Muscle of leg (tissue), 11 donors: ENCODE data around the gene SH2D6. TPM values are rescaled to one million over a fixed set of nuclear protein-coding genes. Genes with fewer than 3 reads are reported as not detected.
"Not testable (repeated sequence)": the region's sequence is repeated elsewhere in the genome, so short reads cannot be mapped to it uniquely, and the experiment has no call there.

ENCODE experiments used
- DNase-seq: peaks from one replicate; pipeline ENCODE4 v3.0.0; 2013
- H3K27ac ChIP-seq: one replicate; pipeline ENCODE4 v1.5.1; 2013; ENCODE audit warnings: mild to moderate bottlenecking, low read length, control low read depth
- H3K27me3 ChIP-seq: one replicate; pipeline ENCODE4 v1.6.1; 2013; ENCODE audit warnings: low read length; ENCODE audit not compliant: control insufficient read depth, insufficient read depth
- H3K36me3 ChIP-seq: one replicate; pipeline ENCODE4 v1.6.1; 2013; ENCODE audit warnings: low read length; ENCODE audit not compliant: control insufficient read depth, insufficient read depth
- H3K4me1 ChIP-seq: one replicate; pipeline ENCODE4 v1.6.1; 2013; ENCODE audit warnings: low read length; ENCODE audit not compliant: control insufficient read depth, insufficient read depth
- H3K4me3 ChIP-seq: one replicate; pipeline ENCODE4 v1.5.1; 2013; ENCODE audit warnings: low read length, control low read depth
- H3K9me3 ChIP-seq: replicated peaks from 2 replicates; pipeline ENCODE4 v1.6.1; 2013; ENCODE audit warnings: low read depth, low read length; ENCODE audit not compliant: control insufficient read depth
- WGBS: methylation state at CpG from one replicate; pipeline ENCODE4 v1.1.5; 2013; ENCODE audit warnings: missing lambda C conversion rate; ENCODE audit not compliant: insufficient coverage; 5-methylcytosine and 5-hydroxymethylcytosine counted together
- polyA plus RNA-seq, 8 donors: library from polyadenylated mRNA; unstranded; fragments of 120-200 nt; gene quantifications; one replicate each; pipeline versions ENCODE4 v1.2.1 to v1.2.3, GENCODE V29; 2013; ENCODE audit warnings: inconsistent platforms in 1 of 8, low replicate concordance in 1 of 8; ENCODE audit not compliant: insufficient read length in 8 of 8, insufficient read depth in 1 of 8
- total RNA-seq: library from RNA; stranded (reverse); fragments of 120-200 nt; gene quantifications from one replicate; pipeline ENCODE4 v1.2.4, GENCODE V29; 2013

Gene SH2D6
- total and polyA plus RNA-seq, 9 donors: 0.13 to 1.4 (median 0.63) TPM

GRCh38 chr2:85410584-85411404 lies 7.7 kb upstream of the SH2D6 start:
- no peak overlapping the region for H3K27ac ChIP-seq
- no peak overlapping the region for H3K4me3 ChIP-seq
- peaks cover 11% of the 10 kb centered on the region for H3K27me3 ChIP-seq
- 88% methylated on average over 9 of the region's 13 CpGs for WGBS
- no peaks in the 10 kb centered on the region for H3K36me3 ChIP-seq
- no peaks in the 10 kb centered on the region for H3K9me3 ChIP-seq
- peaks cover 32% of the 10 kb centered on the region for H3K4me1 ChIP-seq
- DNase-seq: no peak

DNA sequence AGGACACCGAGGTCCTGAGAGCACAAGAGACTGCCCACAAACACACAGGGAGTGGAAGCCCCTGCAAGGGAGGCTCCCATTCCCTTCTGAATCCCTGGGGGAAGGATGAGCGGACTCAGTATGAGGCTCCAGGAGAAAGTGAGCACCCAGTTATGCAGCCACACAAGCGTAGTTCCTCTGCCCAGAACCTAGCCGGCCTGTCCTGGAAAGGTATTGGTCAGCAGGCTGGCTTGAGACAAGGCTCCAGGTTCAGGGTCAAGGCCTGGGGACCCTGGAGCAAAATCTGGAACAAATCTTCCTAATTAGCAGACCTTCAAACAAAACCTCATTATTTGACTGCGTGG lies 7.1 kb upstream of the SH2D6 start:
- no peak overlapping the region for H3K4me3 ChIP-seq
- DNase-seq: no peak
- H3K27ac ChIP-seq: no peak overlapping the region
- WGBS: 84% methylated on average over 5 of the region's 5 CpGs
- H3K27me3 ChIP-seq: peaks cover 11% of the 10 kb centered on the region
- H3K36me3 ChIP-seq: no peaks in the 10 kb centered on the region
- no peaks in the 10 kb centered on the region for H3K9me3 ChIP-seq
- H3K4me1 ChIP-seq: peaks cover 29% of the 10 kb centered on the region

- WGBS: 1% methylated on average over 29 of the region's 44 CpGs
- Histone ChIP-seq H3K9me3 (no peaks in the 10 kb centered on the region), H3K36me3 (no peaks in the 10 kb centered on the region), H3K27me3 (peaks cover 11% of the 10 kb centered on the region), H3K4me1 (peaks cover 30% of the 10 kb centered on the region), H3K4me3 (peak overlapping the region; percentile 58), H3K27ac (no peak overlapping the region)
- DNase-seq: peak; percentile 76
Observed at GRCh38 chr2:85413592-85414420, 4.7 kb upstream of the SH2D6 start.

DNA sequence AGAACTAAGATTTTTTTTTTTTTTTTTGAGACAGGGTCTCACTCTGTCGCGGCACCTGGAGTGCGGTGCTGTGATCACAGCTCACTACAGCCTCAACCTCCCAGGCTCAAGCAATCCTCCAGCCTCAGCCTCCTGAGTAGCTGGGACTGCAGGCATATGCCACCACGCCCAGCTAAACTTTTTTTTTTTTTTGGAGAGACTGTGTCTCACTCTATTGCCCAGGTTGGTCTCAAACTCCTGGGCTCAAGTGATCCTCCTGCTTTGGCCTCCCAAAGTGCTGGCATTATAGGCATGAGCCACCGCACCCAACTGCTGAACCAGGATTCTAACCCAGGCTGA lies 4.1 kb upstream of the SH2D6 start:
- not testable (repeated sequence) for H3K9me3 ChIP-seq, DNase-seq, H3K4me3 ChIP-seq, H3K27ac ChIP-seq, H3K36me3 ChIP-seq
- Histone ChIP-seq H3K27me3 (peaks cover 11% of the 10 kb centered on the region), H3K4me1 (peaks cover 32% of the 10 kb centered on the region)
- WGBS: 100% methylated on average over 1 of the region's 5 CpGs

- WGBS: 91% methylated on average over 6 of the region's 7 CpGs
- H3K4me1 ChIP-seq: peaks cover 28% of the 10 kb centered on the region
- no peak overlapping the region for H3K27ac ChIP-seq
- H3K36me3 ChIP-seq: no peaks in the 10 kb centered on the region
- no peaks in the 10 kb centered on the region for H3K9me3 ChIP-seq
- H3K27me3 ChIP-seq: peaks cover 11% of the 10 kb centered on the region
- no peak overlapping the region for H3K4me3 ChIP-seq
- no peak for DNase-seq
Observed at GRCh38 chr2:85414761-85415553, 3.6 kb upstream of the SH2D6 start.

- WGBS: 68% methylated on average over 8 of the region's 12 CpGs
- no peaks in the 10 kb centered on the region for H3K9me3 ChIP-seq
- no peak overlapping the region for H3K4me3 ChIP-seq
- H3K4me1 ChIP-seq: peaks cover 30% of the 10 kb centered on the region
- no peak overlapping the region for H3K27ac ChIP-seq
- peaks cover 11% of the 10 kb centered on the region for H3K27me3 ChIP-seq
- no peaks in the 10 kb centered on the region for H3K36me3 ChIP-seq
- no peak for DNase-seq
Observed at GRCh38 chr2:85415980-85416650, 2.4 kb upstream of the SH2D6 start.

GRCh38 chr2:85419009-85419675 lies 628 bp downstream of the SH2D6 start:
- H3K27ac ChIP-seq: peak overlapping the region; percentile 97
- no peaks in the 10 kb centered on the region for H3K36me3 ChIP-seq
- peaks cover 42% of the 10 kb centered on the region for H3K4me1 ChIP-seq
- H3K9me3 ChIP-seq: no peaks in the 10 kb centered on the region
- H3K4me3 ChIP-seq: peak overlapping the region; percentile 88
- H3K27me3 ChIP-seq: peaks cover 2% of the 10 kb centered on the region
- WGBS: 56% methylated on average over 6 of the region's 17 CpGs
- no peak for DNase-seq

- Histone ChIP-seq H3K4me3 (no peak overlapping the region), H3K27me3 (no peaks in the 10 kb centered on the region), H3K9me3 (no peaks in the 10 kb centered on the region), H3K4me1 (peaks cover 42% of the 10 kb centered on the region), H3K27ac (peak overlapping the region; percentile 62), H3K36me3 (no peaks in the 10 kb centered on the region)
- DNase-seq: peak; percentile 89
- WGBS: 16% methylated on average over 14 of the region's 22 CpGs
Observed at GRCh38 chr2:85420536-85421259, 2.2 kb downstream of the SH2D6 start.
